CD4-positive, alpha-beta T cell treated with Interleukin-17A for 1 hour (primary cell): ENCODE measurements around the gene MYL9.

ENCODE experiments used
- DNase-seq: peaks from one replicate; pipeline ENCODE4 v3.0.0-alpha.2; 2020

The MYL9 gene

GRCh38 chr20:36549942-36550789 is 8.8 kb downstream of the MYL9 start:
- DNase-seq: no peak

- DNase-seq: no peak
These were observed 9.5 kb downstream of the MYL9 start for GRCh38 chr20:36550790-36551299.

GRCh38 chr20:36555248-36555647 is 13.9 kb downstream of the MYL9 start:
- DNase-seq: no peak

- no peak for DNase-seq
These were observed 21.4 kb downstream of the MYL9 start for GRCh38 chr20:36562724-36563123.

- DNase-seq: no peak
These were observed 22.1 kb downstream of the MYL9 start for GRCh38 chr20:36563374-36563773.

GRCh38 chr20:36564078-36564725 is 22.9 kb downstream of the MYL9 start:
- peak; percentile 46 for DNase-seq

GRCh38 chr20:36564726-36565121 is 23.4 kb downstream of the MYL9 start:
- peak; percentile 57 for DNase-seq

- no peak for DNase-seq
These were observed 24.2 kb downstream of the MYL9 start for GRCh38 chr20:36565520-36565919.

- DNase-seq: no peak
These were observed 28.6 kb downstream of the MYL9 start for GRCh38 chr20:36569847-36570429.

GRCh38 chr20:36571564-36572504 is 30.5 kb downstream of the MYL9 start:
- DNase-seq: no peak

GRCh38 chr20:36572701-36573102 is 31.4 kb downstream of the MYL9 start:
- DNase-seq: peak; percentile 75

- DNase-seq: peak; percentile 95
These were observed 31.9 kb downstream of the MYL9 start, which contains the start of gene TGIF2 for GRCh38 chr20:36573103-36573797. TSS of gene TGIF2 (plus strand) at chr20:36573597. CDS start at chr20:36578775, 5,178 bp downstream.

GRCh38 chr20:36573798-36574365 is 32.6 kb downstream of the MYL9 start:
- peak; percentile 56 for DNase-seq

GRCh38 chr20:36574366-36575135 is 33.2 kb downstream of the MYL9 start:
- peak; percentile 63 for DNase-seq

GRCh38 chr20:36576081-36576445 is 34.7 kb downstream of the MYL9 start:
- DNase-seq: no peak

GRCh38 chr20:36578356-36579041 is 37.2 kb downstream of the MYL9 start:
- no peak for DNase-seq

GRCh38 chr20:36579996-36580545 is 38.8 kb downstream of the MYL9 start:
- no peak for DNase-seq

GRCh38 chr20:36582322-36582721 is 41.0 kb downstream of the MYL9 start:
- DNase-seq: no peak

GRCh38 chr20:36582821-36583220 is 41.5 kb downstream of the MYL9 start:
- DNase-seq: no peak

GRCh38 chr20:36584018-36584481 is 42.7 kb downstream of the MYL9 start:
- DNase-seq: no peak
